Activated T-cell treated with anti-CD3 and anti-CD28 coated beads, Interleukin-2, amount 50 U/mL, for 72 hours (primary cell): ENCODE measurements around the gene ADAMTS6. TPM values are rescaled to one million over a fixed set of nuclear protein-coding genes. Genes with fewer than 3 reads are reported as not detected.
A peak's percentile ranks its signal among the peaks of the same experiment; 100 is the strongest.

Experiments used
- ATAC-seq, 2 donors: fragments of 150-1000 bp; cut with Tn5 transposase; replicated peaks in 1 of 2; 2 replicates each; pipeline ENCODE4 v1.10.0; 2021; ENCODE audit warnings: moderate library complexity in 2 of 2, mild to moderate bottlenecking in 1 of 2
- DNase-seq, 2 donors: peaks; one replicate each; pipeline ENCODE4 v3.0.0; 2021 to 2022; ENCODE audit warnings: mixed read lengths in 1 of 2
- H3K27ac Mint-ChIP-seq: one replicate; pipeline ENCODE4 v1.8.0; 2022; ENCODE audit warnings: mild to moderate bottlenecking, moderate library complexity, mixed read lengths
- H3K27me3 Mint-ChIP-seq: one replicate; pipeline ENCODE4 v1.8.0; 2022; ENCODE audit warnings: low read depth, mixed read lengths
- H3K36me3 Mint-ChIP-seq, 2 donors: one replicate each; pipeline ENCODE4 v1.8.0; 2022; ENCODE audit warnings: mixed read lengths in 2 of 2, mild to moderate bottlenecking in 1 of 2; ENCODE audit not compliant: insufficient read depth in 2 of 2
- H3K4me1 Mint-ChIP-seq: one replicate; pipeline ENCODE4 v1.8.0; 2022; ENCODE audit warnings: low read depth, mixed read lengths
- H3K4me3 Mint-ChIP-seq, 2 donors: one replicate each; pipeline ENCODE4 v1.8.0; 2022; ENCODE audit warnings: mild to moderate bottlenecking in 2 of 2, mixed read lengths in 2 of 2, moderate library complexity in 2 of 2
- H3K9me3 Mint-ChIP-seq, 2 donors: one replicate each; pipeline ENCODE4 v1.8.0; 2022; ENCODE audit warnings: mixed read lengths in 2 of 2
- total RNA-seq, 2 donors: library from RNA; stranded (reverse); gene quantifications; one replicate each; pipeline ENCODE4 v1.2.3, GENCODE V29; 2022

Gene ADAMTS6
- total RNA-seq, 2 donors from 2014 or later = 1.6 to 2.5 TPM

- Mint-ChIP-seq H3K27me3 (no peaks in the 10 kb centered on the region), H3K4me1 (peaks cover 15% of the 10 kb centered on the region), H3K27ac (peak overlapping the region; percentile 97), H3K4me3 (no peak overlapping the region), H3K9me3 (no peaks in the 10 kb centered on the region), H3K36me3 (peaks cover 0 to 1% of the 10 kb centered on the region in 2 donors)
- no peak for DNase-seq
- peak; percentile 15 to 20 for ATAC-seq
Measured at GRCh38 chr5:65482296-65482735, 596 bp upstream of the ADAMTS6 start.

DNA sequence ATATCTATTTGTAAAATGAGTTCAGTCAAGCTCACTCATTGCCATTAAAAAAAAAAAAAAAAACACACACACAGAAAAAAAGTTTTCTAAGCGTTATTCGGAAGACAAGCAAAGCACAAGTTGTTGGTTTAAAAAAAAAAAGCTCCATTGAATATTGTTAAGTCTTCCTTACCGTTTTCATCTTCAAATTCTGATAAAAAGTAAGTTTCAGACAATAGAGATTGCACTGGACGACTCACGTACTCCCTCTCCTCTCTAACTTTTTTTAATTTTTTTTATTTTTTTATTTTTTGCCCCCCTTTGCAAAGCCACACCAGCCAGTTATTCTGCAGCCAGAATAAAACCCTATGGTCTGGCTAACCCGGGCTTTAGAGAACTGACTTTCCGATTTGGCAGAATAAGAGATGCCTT, 544 bp downstream of the ADAMTS6 start:
- Mint-ChIP-seq H3K27me3 (no peaks in the 10 kb centered on the region), H3K36me3 (peaks cover 0 to 1% of the 10 kb centered on the region in 2 donors), H3K4me1 (peaks cover 15% of the 10 kb centered on the region), H3K4me3 (no peak overlapping the region), H3K9me3 (no peaks in the 10 kb centered on the region), H3K27ac (peak overlapping the region; percentile 97)
- no peak for DNase-seq
- peak; percentile 13 to 18 for ATAC-seq

DNA sequence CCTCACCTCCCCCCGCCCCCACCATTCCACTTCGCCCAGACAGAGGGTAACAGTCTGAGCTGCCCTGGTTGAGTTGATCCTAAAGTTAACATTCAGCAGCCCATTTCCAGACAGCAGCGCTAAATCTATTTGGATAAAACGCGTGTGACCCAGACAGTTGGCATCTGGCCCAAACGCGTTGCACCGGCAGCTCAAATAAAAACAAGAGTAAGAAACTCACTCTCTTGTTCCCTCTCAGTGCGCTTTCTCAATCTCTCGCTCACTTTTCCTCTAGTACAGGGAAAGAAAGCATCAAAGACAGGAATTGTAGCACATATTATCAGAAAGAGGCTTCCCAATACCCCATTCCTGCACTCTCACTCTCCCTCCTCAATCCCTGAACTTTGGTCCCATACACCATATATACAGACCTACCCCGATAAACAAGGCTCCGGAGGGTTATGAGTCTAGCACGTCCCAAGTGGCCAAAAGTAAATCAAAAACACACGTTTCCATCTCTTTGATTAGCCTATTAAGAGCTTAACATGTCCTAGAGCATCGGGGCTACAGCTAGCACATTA, 1.3 kb downstream of the ADAMTS6 start:
- ATAC-seq (peak; percentile 29 to 43), DNase-seq (peak; percentile 30 to 42)
- H3K4me3 Mint-ChIP-seq = no peak overlapping the region
- H3K27me3 Mint-ChIP-seq = no peaks in the 10 kb centered on the region
- peaks cover 0 to 1% of the 10 kb centered on the region in 2 donors for H3K36me3 Mint-ChIP-seq
- H3K4me1 Mint-ChIP-seq = peaks cover 20% of the 10 kb centered on the region
- H3K9me3 Mint-ChIP-seq = no peaks in the 10 kb centered on the region
- H3K27ac Mint-ChIP-seq = no peak overlapping the region

DNA sequence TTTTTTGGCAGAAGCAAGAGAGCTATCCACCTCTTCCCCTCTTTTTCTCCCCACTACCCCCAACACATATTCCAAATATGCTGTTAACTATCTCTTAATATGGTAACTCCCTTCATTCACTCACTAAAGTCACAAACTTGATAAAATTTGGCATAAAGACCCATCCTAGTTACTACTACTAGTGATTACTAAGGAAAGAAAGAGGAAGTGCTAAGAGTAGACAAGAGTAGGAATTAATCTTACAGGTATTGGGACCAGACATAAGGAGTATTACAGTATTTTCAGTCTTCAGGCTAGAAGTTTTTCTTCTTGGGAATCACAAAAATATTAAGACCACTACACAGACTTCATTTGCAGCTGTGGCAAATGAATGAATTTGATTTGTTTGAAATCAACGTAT, 2.2 kb downstream of the ADAMTS6 start:
- ATAC-seq = no peak
- Mint-ChIP-seq H3K27me3 (no peaks in the 10 kb centered on the region), H3K4me1 (peaks cover 20% of the 10 kb centered on the region), H3K9me3 (no peaks in the 10 kb centered on the region), H3K27ac (no peak overlapping the region), H3K4me3 (no peak overlapping the region), H3K36me3 (peaks cover 0 to 1% of the 10 kb centered on the region in 2 donors)
- DNase-seq = no peak

GRCh38 chr5:65478336-65478735, 3.4 kb downstream of the ADAMTS6 start:
- peaks cover 0 to 1% of the 10 kb centered on the region in 2 donors for H3K36me3 Mint-ChIP-seq
- ATAC-seq (no peak), DNase-seq (no peak)
- no peaks in the 10 kb centered on the region for H3K9me3 Mint-ChIP-seq
- H3K27ac Mint-ChIP-seq = no peak overlapping the region
- H3K4me3 Mint-ChIP-seq = no peak overlapping the region
- H3K4me1 Mint-ChIP-seq = peaks cover 17% of the 10 kb centered on the region
- no peaks in the 10 kb centered on the region for H3K27me3 Mint-ChIP-seq

GRCh38 chr5:65475895-65476294, 5.8 kb downstream of the ADAMTS6 start:
- H3K4me1 Mint-ChIP-seq = peaks cover 4% of the 10 kb centered on the region
- no peaks in the 10 kb centered on the region for H3K9me3 Mint-ChIP-seq
- no peak overlapping the region for H3K27ac Mint-ChIP-seq
- H3K36me3 Mint-ChIP-seq = no peaks in the 10 kb centered on the region
- H3K27me3 Mint-ChIP-seq = no peaks in the 10 kb centered on the region
- ATAC-seq (peak; percentile 17 to 24), DNase-seq (no peak)
- H3K4me3 Mint-ChIP-seq = no peak overlapping the region

DNA sequence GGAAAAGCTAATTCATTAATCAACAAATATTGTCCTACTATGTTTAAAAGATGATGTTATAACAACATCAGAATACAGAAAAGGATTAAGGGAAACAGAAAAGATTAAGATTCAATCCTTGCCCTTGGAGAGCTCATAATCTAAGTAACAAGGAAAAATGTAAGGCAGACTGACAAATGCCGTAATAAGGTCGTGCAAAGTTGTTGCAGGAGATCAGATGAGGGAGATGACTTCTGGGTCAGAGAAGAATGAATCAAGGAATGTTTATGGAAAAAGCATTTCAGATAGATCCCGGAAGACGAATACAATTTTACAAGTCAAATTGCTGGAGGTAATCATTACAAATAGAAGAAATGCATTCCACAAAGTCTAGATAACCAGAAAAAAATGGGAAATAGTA, 6.4 kb downstream of the ADAMTS6 start:
- ATAC-seq = no peak
- Mint-ChIP-seq H3K27me3 (no peaks in the 10 kb centered on the region), H3K9me3 (no peaks in the 10 kb centered on the region), H3K4me1 (peaks cover 4% of the 10 kb centered on the region), H3K36me3 (no peaks in the 10 kb centered on the region), H3K4me3 (no peak overlapping the region), H3K27ac (no peak overlapping the region)
- DNase-seq = no peak

DNA sequence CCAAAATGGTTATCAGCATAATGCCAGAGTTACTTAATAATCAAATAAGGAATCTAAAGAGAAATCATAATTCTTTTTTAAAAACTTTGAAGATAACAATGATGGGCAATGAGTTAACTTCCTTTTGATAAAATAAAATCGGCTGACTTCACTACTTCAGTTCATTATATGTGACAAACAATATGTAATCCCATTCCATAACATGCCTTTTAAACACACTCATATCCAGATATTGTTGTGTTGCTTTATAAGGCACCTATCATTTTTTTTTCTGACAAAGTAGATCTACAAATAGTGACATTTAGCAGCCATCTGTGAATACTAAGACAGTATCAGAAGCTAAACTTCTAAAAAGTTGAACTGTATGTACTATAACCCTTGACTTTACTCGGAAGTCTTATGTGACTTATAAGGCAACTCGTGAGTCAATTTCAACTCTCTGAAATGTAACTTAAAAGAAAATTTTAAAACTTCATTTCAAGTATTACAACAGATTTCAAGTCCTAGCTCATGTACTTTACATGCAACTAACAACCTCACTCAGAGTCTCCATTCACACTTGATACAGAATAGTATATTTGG, 7.5 kb downstream of the ADAMTS6 start:
- H3K27me3 Mint-ChIP-seq = no peaks in the 10 kb centered on the region
- ATAC-seq (peak; percentile 40 to 73), DNase-seq (no peak)
- peak overlapping the region; percentile 51 for H3K27ac Mint-ChIP-seq
- H3K4me1 Mint-ChIP-seq = peaks cover 4% of the 10 kb centered on the region
- no peak overlapping the region for H3K4me3 Mint-ChIP-seq
- no peaks in the 10 kb centered on the region for H3K9me3 Mint-ChIP-seq
- no peaks in the 10 kb centered on the region for H3K36me3 Mint-ChIP-seq

GRCh38 chr5:65468633-65469032, 13.1 kb downstream of the ADAMTS6 start:
- no peaks in the 10 kb centered on the region for H3K36me3 Mint-ChIP-seq
- H3K4me1 Mint-ChIP-seq = no peaks in the 10 kb centered on the region

GRCh38 chr5:65462139-65462705, 19.5 kb downstream of the ADAMTS6 start:
- Mint-ChIP-seq H3K27me3 (no peaks in the 10 kb centered on the region), H3K36me3 (no peaks in the 10 kb centered on the region), H3K27ac (no peak overlapping the region), H3K4me3 (no peak overlapping the region), H3K4me1 (no peaks in the 10 kb centered on the region), H3K9me3 (no peaks in the 10 kb centered on the region)
- DNase-seq (no peak), ATAC-seq (no peak)

More at GRCh38 chr5:65468633-65469032, 13.1 kb downstream of the ADAMTS6 start:
- ATAC-seq = no peak
- Mint-ChIP-seq H3K27me3 (no peaks in the 10 kb centered on the region), H3K9me3 (no peaks in the 10 kb centered on the region), H3K4me3 (no peak overlapping the region), H3K27ac (no peak overlapping the region)
- DNase-seq = no peak

- Mint-ChIP-seq H3K4me3 (no peak overlapping the region), H3K9me3 (no peaks in the 10 kb centered on the region), H3K36me3 (no peaks in the 10 kb centered on the region), H3K27me3 (no peaks in the 10 kb centered on the region), H3K27ac (no peak overlapping the region), H3K4me1 (no peaks in the 10 kb centered on the region)
- DNase-seq (no peak), ATAC-seq (no peak)
Measured at GRCh38 chr5:65461490-65461889, 20.2 kb downstream of the ADAMTS6 start.

DNA sequence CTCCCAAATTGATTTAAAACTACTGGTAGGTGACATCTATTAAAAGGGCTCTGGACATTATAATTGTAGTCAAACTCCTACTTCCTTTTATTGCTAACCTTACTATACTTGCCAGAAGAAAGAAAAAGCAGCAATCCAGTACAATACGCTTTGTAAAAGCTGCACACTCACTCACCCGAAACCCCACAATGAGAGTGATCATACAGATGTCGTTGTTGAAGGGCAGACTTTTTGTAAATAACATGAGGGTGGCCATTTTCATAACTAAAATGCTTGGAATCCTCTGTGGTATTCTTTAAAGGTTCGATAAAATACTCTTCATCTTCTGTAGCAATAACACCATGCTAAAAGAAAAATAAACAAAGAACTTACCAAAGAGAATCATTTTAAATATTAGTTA, 21.7 kb downstream of the ADAMTS6 start:
- no peaks in the 10 kb centered on the region for H3K36me3 Mint-ChIP-seq
- H3K4me3 Mint-ChIP-seq = no peak overlapping the region
- H3K9me3 Mint-ChIP-seq = no peaks in the 10 kb centered on the region
- no peak for ATAC-seq
- no peaks in the 10 kb centered on the region for H3K4me1 Mint-ChIP-seq
- H3K27ac Mint-ChIP-seq = no peak overlapping the region
- no peak for DNase-seq
- no peaks in the 10 kb centered on the region for H3K27me3 Mint-ChIP-seq

GRCh38 chr5:65455064-65455463, 26.7 kb downstream of the ADAMTS6 start:
- no peak for DNase-seq
- H3K4me1 Mint-ChIP-seq = no peaks in the 10 kb centered on the region
- no peaks in the 10 kb centered on the region for H3K36me3 Mint-ChIP-seq
- no peak overlapping the region for H3K27ac Mint-ChIP-seq
- ATAC-seq = no peak
- no peaks in the 10 kb centered on the region for H3K27me3 Mint-ChIP-seq
- no peak overlapping the region for H3K4me3 Mint-ChIP-seq
- no peaks in the 10 kb centered on the region for H3K9me3 Mint-ChIP-seq

GRCh38 chr5:65451436-65451835, 30.3 kb downstream of the ADAMTS6 start:
- Mint-ChIP-seq H3K4me3 (no peak overlapping the region), H3K27me3 (no peaks in the 10 kb centered on the region), H3K9me3 (no peaks in the 10 kb centered on the region), H3K36me3 (no peaks in the 10 kb centered on the region), H3K27ac (no peak overlapping the region), H3K4me1 (no peaks in the 10 kb centered on the region)
- DNase-seq = no peak
- ATAC-seq = no peak
